ENCODE results near the gene DDO.

DNA sequence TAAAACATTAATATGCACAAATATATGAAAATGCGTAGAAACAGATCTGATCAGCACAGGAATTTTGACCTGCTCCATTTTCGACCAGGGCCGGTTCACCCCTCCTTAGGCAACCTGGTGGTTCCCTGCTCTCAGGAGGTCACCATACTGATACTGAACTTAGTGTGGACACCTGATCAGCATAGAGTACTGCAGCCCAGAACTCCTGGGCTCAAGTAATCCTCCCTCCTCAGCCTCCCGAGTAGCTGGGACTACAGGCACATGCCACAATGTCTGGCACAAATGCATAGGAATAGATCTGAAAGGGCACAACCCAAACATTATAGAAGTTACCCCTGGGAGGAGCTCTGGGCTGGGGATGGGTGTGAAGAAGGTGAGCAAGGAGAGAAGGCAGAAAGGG lies 24.7 kb upstream of the DDO start:
- TF ChIP-seq, protein P1, sequence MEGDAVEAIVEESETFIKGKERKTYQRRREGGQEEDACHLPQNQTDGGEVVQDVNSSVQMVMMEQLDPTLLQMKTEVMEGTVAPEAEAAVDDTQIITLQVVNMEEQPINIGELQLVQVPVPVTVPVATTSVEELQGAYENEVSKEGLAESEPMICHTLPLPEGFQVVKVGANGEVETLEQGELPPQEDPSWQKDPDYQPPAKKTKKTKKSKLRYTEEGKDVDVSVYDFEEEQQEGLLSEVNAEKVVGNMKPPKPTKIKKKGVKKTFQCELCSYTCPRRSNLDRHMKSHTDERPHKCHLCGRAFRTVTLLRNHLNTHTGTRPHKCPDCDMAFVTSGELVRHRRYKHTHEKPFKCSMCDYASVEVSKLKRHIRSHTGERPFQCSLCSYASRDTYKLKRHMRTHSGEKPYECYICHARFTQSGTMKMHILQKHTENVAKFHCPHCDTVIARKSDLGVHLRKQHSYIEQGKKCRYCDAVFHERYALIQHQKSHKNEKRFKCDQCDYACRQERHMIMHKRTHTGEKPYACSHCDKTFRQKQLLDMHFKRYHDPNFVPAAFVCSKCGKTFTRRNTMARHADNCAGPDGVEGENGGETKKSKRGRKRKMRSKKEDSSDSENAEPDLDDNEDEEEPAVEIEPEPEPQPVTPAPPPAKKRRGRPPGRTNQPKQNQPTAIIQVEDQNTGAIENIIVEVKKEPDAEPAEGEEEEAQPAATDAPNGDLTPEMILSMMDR (conservative IDR thresholded peaks at IDR 0.05) = no peak
- TF ChIP-seq ZFX (IDR thresholded peaks at IDR 0.05) = no peak

Measured in C4-2B (cell line).